H1 (cell line): ENCODE results near the gene MIPEP. TPM values are rescaled to one million over a fixed set of nuclear protein-coding genes. Genes with fewer than 3 reads are reported as not detected.

ENCODE experiments used
- CTCF ChIA-PET: fragments of 300-600 bp; sonication (Branson Sonifier 250); formaldehyde crosslinking; loops from one replicate; lab custom pipeline; 2021; ENCODE audit not compliant: partially characterized antibody; lab: Charles Lee
- POLR2A ChIA-PET: fragments of 300-600 bp; sonication (Branson Sonifier 250); formaldehyde crosslinking; loops from one replicate; lab custom pipeline; 2021; ENCODE audit warnings: inconsistent platforms; ENCODE audit not compliant: partially characterized antibody; lab: Charles Lee
- DNase-seq, 2 experiments: peaks; one replicate each; pipeline versions ENCODE4 v3.0.0 to v3.0.0-alpha.2; 2010 to 2022; ENCODE audit warnings: low spot score in 2 of 2, low read depth in 1 of 2, mixed read lengths in 1 of 2
- FAIRE-seq: peaks from 2 replicates; lab custom pipeline; 2011; peaks lifted over from hg19 to GRCh38; lab: Jason Lieb, UNC
- H2AFZ ChIP-seq: 2 replicates; pipeline ENCODE4 v1.8.1; 2012; ENCODE audit warnings: low read length, inconsistent platforms
- H2AK5ac ChIP-seq: 2 replicates; pipeline ENCODE4 v1.6.1; 2013; ENCODE audit warnings: low read depth, low read length
- H2BK120ac ChIP-seq: replicated peaks from 2 replicates; pipeline ENCODE3; 2013; ENCODE audit warnings: low read depth, low read length, inconsistent platforms
- H2BK12ac ChIP-seq: 2 replicates; pipeline ENCODE4 v1.6.1; 2013; ENCODE audit warnings: low read depth, low read length
- H2BK15ac ChIP-seq: 2 replicates; pipeline ENCODE4 v1.6.1; 2013; ENCODE audit warnings: low read length
- H2BK20ac ChIP-seq: 2 replicates; pipeline ENCODE4 v1.6.1; 2013; ENCODE audit warnings: low read length
- H2BK5ac ChIP-seq: 2 replicates; pipeline ENCODE4 v1.6.1; 2013; ENCODE audit warnings: low read depth, low read length
- H3K14ac ChIP-seq: 2 replicates; pipeline ENCODE4 v1.6.1; 2013; ENCODE audit warnings: inconsistent platforms; ENCODE audit not compliant: insufficient read length
- H3K18ac ChIP-seq: 2 replicates; pipeline ENCODE4 v1.6.1; 2013; ENCODE audit warnings: low read length; ENCODE audit errors: extremely low read depth
- H3K23ac ChIP-seq: 2 replicates; pipeline ENCODE4 v1.6.1; 2013; ENCODE audit warnings: inconsistent platforms; ENCODE audit not compliant: insufficient read length
- H3K23me2 ChIP-seq: 2 replicates; pipeline ENCODE4 v1.6.1; 2013; ENCODE audit warnings: low read depth, low read length
- H3K27ac ChIP-seq: 2 replicates; pipeline ENCODE4 v1.6.1; 2011; ENCODE audit warnings: low read depth, low read length, inconsistent platforms
- H3K27me3 ChIP-seq, 4 experiments: replicated peaks in 1 of 4; 1 replicate in 1 of 4; 2 replicates in 3 of 4; pipeline versions ENCODE4 v1.6.1 to v1.8.1; 2011 to 2013; ENCODE audit warnings: low read length in 3 of 4, mild to moderate bottlenecking in 3 of 4, inconsistent platforms in 2 of 4, mixed read lengths in 2 of 4, moderate library complexity in 1 of 4; ENCODE audit not compliant: control insufficient read depth in 3 of 4, insufficient read depth in 3 of 4; ENCODE audit errors: extremely low read depth in 1 of 4
- H3K36me3 ChIP-seq, 4 experiments: 2 replicates each; pipeline versions ENCODE4 v1.6.1 to v1.8.1; 2011 to 2013; ENCODE audit warnings: mild to moderate bottlenecking in 4 of 4, low read length in 3 of 4, moderate library complexity in 2 of 4, control low read depth in 1 of 4, inconsistent platforms in 1 of 4; ENCODE audit not compliant: insufficient read depth in 4 of 4, control insufficient read depth in 2 of 4
- H3K4ac ChIP-seq: replicated peaks from 2 replicates; pipeline ENCODE3; 2013; ENCODE audit warnings: low read length, low read depth, mixed read lengths, inconsistent platforms; ENCODE audit not compliant: insufficient read length
- H3K4me1 ChIP-seq, 4 experiments: replicated peaks in 1 of 4; 1 replicate in 1 of 4; 2 replicates in 3 of 4; pipeline versions ENCODE4 v1.6.1 to v1.8.1; 2011 to 2013; ENCODE audit warnings: low read length in 3 of 4, inconsistent platforms in 2 of 4, mixed read lengths in 1 of 4; ENCODE audit not compliant: insufficient read depth in 4 of 4, control insufficient read depth in 3 of 4
- H3K4me2 ChIP-seq, 2 experiments: 2 replicates each; pipeline versions ENCODE4 v1.6.1 to v1.8.1; 2011 to 2013; ENCODE audit warnings: low read depth in 2 of 2, low read length in 2 of 2, control low read depth in 1 of 2, inconsistent platforms in 1 of 2, mild to moderate bottlenecking in 1 of 2; ENCODE audit not compliant: insufficient read depth in 1 of 2
- H3K4me3 ChIP-seq, 4 experiments: fragments of 200-600, 300-600 bp in 1 of 4; sonication (generic), shearing (Covaris generic), sonication (Bioruptor Twin) in 1 of 4; 2 replicates each; pipeline versions ENCODE4 v1.5.1 to v1.8.1; 2011 to 2016; ENCODE audit warnings: low read length in 4 of 4, low read depth in 3 of 4, control low read depth in 2 of 4, inconsistent platforms in 2 of 4, mild to moderate bottlenecking in 2 of 4, mixed read lengths in 1 of 4, moderate library complexity in 1 of 4; ENCODE audit not compliant: insufficient read depth in 2 of 4; ENCODE audit errors: extremely low read depth in 1 of 4
- H3K56ac ChIP-seq: replicated peaks from 2 replicates; pipeline ENCODE3; 2013; ENCODE audit warnings: low read depth, mild to moderate bottlenecking, mixed read lengths, low read length, inconsistent platforms; ENCODE audit not compliant: insufficient read length
- H3K79me1 ChIP-seq: 2 replicates; pipeline ENCODE4 v1.6.1; 2013; ENCODE audit warnings: low read depth, low read length, control low read depth
- H3K79me2 ChIP-seq, 2 experiments: 2 replicates each; pipeline versions ENCODE4 v1.6.1 to v1.8.1; 2012 to 2013; ENCODE audit warnings: low read length in 2 of 2, mild to moderate bottlenecking in 2 of 2, inconsistent platforms in 1 of 2; ENCODE audit not compliant: insufficient read depth in 2 of 2, control insufficient read depth in 1 of 2
- H3K9ac ChIP-seq, 4 experiments: replicated peaks in 1 of 4; 1 replicate in 1 of 4; 2 replicates in 3 of 4; pipeline versions ENCODE4 v1.6.1 to v1.8.1; 2011 to 2013; ENCODE audit warnings: low read depth in 3 of 4, low read length in 3 of 4, control low read depth in 2 of 4, mild to moderate bottlenecking in 2 of 4, moderate library complexity in 2 of 4, inconsistent platforms in 1 of 4; ENCODE audit errors: extremely low read depth in 1 of 4
- H3K9me3 ChIP-seq, 2 experiments: 2 replicates each; pipeline versions ENCODE4 v1.6.1 to v1.8.1; 2012 to 2013; ENCODE audit warnings: mild to moderate bottlenecking in 2 of 2, moderate library complexity in 2 of 2, control low read depth in 1 of 2, inconsistent platforms in 1 of 2, low read depth in 1 of 2, low read length in 1 of 2, mixed read lengths in 1 of 2; ENCODE audit not compliant: insufficient read depth in 2 of 2
- H4K20me1 ChIP-seq, 2 experiments: replicated peaks in 1 of 2; 2 replicates each; pipeline versions ENCODE3 to v1.8.1; 2011 to 2013; ENCODE audit warnings: inconsistent platforms in 2 of 2, low read length in 2 of 2, mild to moderate bottlenecking in 1 of 2; ENCODE audit not compliant: insufficient read depth in 2 of 2, control insufficient read depth in 1 of 2
- H4K5ac ChIP-seq: 2 replicates; pipeline ENCODE4 v1.6.1; 2013; ENCODE audit warnings: low read length, low read depth, mixed read lengths, inconsistent platforms; ENCODE audit not compliant: insufficient read length
- H4K8ac ChIP-seq: 2 replicates; pipeline ENCODE4 v1.8.0; 2013; ENCODE audit warnings: mild to moderate bottlenecking, moderate library complexity, low read length, inconsistent platforms; ENCODE audit not compliant: insufficient read depth; ENCODE audit errors: extremely low read depth
- H4K91ac ChIP-seq: replicated peaks from 2 replicates; pipeline ENCODE3; 2013; ENCODE audit warnings: low read length, mixed read lengths, inconsistent platforms; ENCODE audit not compliant: insufficient read length
- WGBS, 2 experiments: shearing (Covaris generic) in 1 of 2; methylation state at CpG; one replicate each; pipeline versions ENCODE4 v1.1.6 to v1.1.7; 2013 to 2015; ENCODE audit warnings: low lambda C conversion rate in 2 of 2, mixed read lengths in 2 of 2, inconsistent platforms in 1 of 2, low coverage in 1 of 2, missing lambda C conversion rate in 1 of 2; ENCODE audit not compliant: insufficient replicate concordance in 2 of 2, insufficient coverage in 1 of 2, insufficient read length in 1 of 2; ENCODE audit errors: extremely low coverage in 1 of 2, missing lambda C conversion rate in 1 of 2; 5-methylcytosine and 5-hydroxymethylcytosine counted together
- polyA plus RNA-seq, 7 experiments: library from polyadenylated mRNA; depleted of rRNA in 3 of 7; stranded (reverse) in 5 of 7; unstranded in 2 of 7; fragments of >200 nt in 5 of 7; fragments of 200-250 nt in 2 of 7; gene quantifications; 1 replicate in 5 of 7; 2 replicates in 1 of 7; 4 replicates in 1 of 7; pipeline versions ENCODE4 v1.2.1 to v1.2.3, GENCODE V29; 2011 to 2013; ENCODE audit warnings: missing spikeins in 2 of 7, mixed read lengths in 2 of 7
- total RNA-seq: library from RNA; stranded (reverse); fragmentation: NEBNext Ultra II Directional; extraction: Animal tissue kit (Norgen Biotek cat#: 25700); gene quantifications from 2 replicates; pipeline ENCODE4 v1.2.1, GENCODE V29; 2021
- TF ChIP-seq, protein P1 (sequence below), 3 experiments: IDR thresholded peaks; 1 replicate in 2 of 3; 2 replicates in 1 of 3; pipeline versions ENCODE4 v1.5.1 to v1.6.1; 2011; ENCODE audit warnings: low read length in 3 of 3, mild to moderate bottlenecking in 3 of 3, inconsistent platforms in 2 of 3, low read depth in 1 of 3, moderate library complexity in 1 of 3; ENCODE audit not compliant: insufficient read depth in 1 of 3; ENCODE audit errors: control extremely low read depth in 1 of 3
- TF ChIP-seq, protein P2 (sequence below): IDR thresholded peaks from 2 replicates; pipeline ENCODE4 v1.6.1; 2012; ENCODE audit warnings: inconsistent platforms

The MIPEP gene
- total and polyA plus RNA-seq, 2 of the 8 experiments (the other 6 are each of a cell fraction or from before 2014, with no cell fraction given): 24.0 to 24.2 TPM

DNA sequence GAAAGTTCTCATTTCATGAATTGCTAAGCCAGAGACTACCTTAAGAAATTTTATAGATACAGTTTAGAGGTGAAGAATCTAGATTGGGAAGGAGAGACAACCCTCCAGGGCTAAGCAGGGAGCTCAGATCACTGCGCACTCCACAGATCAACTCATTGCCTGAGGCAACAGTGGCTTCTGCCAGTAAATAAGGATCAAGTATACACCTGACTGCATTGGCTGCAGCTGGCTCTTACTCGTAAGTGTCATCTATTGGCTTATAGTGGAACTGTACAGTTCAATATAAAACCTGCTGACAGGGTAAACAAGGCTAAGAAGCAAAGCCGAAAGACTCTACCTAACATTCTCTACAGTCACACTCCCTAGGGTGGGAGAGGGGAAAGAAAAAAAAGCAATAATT lies 26.1 kb upstream of the MIPEP start:
- no peak overlapping the region for H3K4me2 ChIP-seq
- no peak overlapping the region for H3K18ac ChIP-seq
- H3K56ac ChIP-seq: no peak overlapping the region
- H3K27ac ChIP-seq: no peak overlapping the region
- H3K9ac ChIP-seq: no peak overlapping the region
- H2AK5ac ChIP-seq: no peak overlapping the region
- no peaks in the 10 kb centered on the region for H3K9me3 ChIP-seq
- H3K27me3 ChIP-seq: no peaks in the 10 kb centered on the region
- H3K4ac ChIP-seq: no peak overlapping the region
- H3K79me2 ChIP-seq: no peaks in the 10 kb centered on the region
- no peaks in the 10 kb centered on the region for H3K23me2 ChIP-seq
- H3K4me1 ChIP-seq: peaks cover 0 to under 1% (median 0%) of the 10 kb centered on the region in 4 experiments; a peak in 3 of 7 replicates
- H2BK5ac ChIP-seq: no peak overlapping the region
- ChIA-PET POLR2A (interaction anchor here (0.8 kb wide), 1 partner anchor 8 kb away, joined by 3 read pairs; no protein-coding TSS in a partner anchor), CTCF (interaction anchor here (0.7 to 1.1 kb wide), 3 partner anchors 26 to 808 kb away, joined by 3 to 5 read pairs (median 4); partner anchors contain the start of gene MIPEP)
- no peak for DNase-seq
- no peak overlapping the region; the same call in 1 of the 2 replicates for H2BK20ac ChIP-seq
- H2BK120ac ChIP-seq: no peak overlapping the region
- no peak overlapping the region for H4K91ac ChIP-seq
- WGBS, 2 experiments: 90% methylated on average over 3 of the region's 3 CpGs; no CpG with 5 or more reads in 1 of the 2 experiments
- TF ChIP-seq, protein P1, sequence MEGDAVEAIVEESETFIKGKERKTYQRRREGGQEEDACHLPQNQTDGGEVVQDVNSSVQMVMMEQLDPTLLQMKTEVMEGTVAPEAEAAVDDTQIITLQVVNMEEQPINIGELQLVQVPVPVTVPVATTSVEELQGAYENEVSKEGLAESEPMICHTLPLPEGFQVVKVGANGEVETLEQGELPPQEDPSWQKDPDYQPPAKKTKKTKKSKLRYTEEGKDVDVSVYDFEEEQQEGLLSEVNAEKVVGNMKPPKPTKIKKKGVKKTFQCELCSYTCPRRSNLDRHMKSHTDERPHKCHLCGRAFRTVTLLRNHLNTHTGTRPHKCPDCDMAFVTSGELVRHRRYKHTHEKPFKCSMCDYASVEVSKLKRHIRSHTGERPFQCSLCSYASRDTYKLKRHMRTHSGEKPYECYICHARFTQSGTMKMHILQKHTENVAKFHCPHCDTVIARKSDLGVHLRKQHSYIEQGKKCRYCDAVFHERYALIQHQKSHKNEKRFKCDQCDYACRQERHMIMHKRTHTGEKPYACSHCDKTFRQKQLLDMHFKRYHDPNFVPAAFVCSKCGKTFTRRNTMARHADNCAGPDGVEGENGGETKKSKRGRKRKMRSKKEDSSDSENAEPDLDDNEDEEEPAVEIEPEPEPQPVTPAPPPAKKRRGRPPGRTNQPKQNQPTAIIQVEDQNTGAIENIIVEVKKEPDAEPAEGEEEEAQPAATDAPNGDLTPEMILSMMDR (IDR thresholded peaks at IDR 0.05; ENCODE audit: control extremely low read depth in 1 of 3, insufficient read depth in 1 of 3, low read depth in 1 of 3, low read length in 3 of 3): peak in 1 of 3 experiments; percentile 6; a peak in 1 of 4 replicates
- TF ChIP-seq, protein P2, sequence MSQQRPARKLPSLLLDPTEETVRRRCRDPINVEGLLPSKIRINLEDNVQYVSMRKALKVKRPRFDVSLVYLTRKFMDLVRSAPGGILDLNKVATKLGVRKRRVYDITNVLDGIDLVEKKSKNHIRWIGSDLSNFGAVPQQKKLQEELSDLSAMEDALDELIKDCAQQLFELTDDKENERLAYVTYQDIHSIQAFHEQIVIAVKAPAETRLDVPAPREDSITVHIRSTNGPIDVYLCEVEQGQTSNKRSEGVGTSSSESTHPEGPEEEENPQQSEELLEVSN: no peak
- no peaks in the 10 kb centered on the region for H4K20me1 ChIP-seq
- H3K23ac ChIP-seq: no peak overlapping the region
- no peak overlapping the region for H3K4me3 ChIP-seq
- no peaks in the 10 kb centered on the region for H3K36me3 ChIP-seq
- H3K14ac ChIP-seq: no peak overlapping the region
- H2BK15ac ChIP-seq: no peak overlapping the region
- 0 out of 2 replicates have a peak overlapping the region, but pooled peaks have one; percentile 29 for H2AFZ ChIP-seq
- no peak for FAIRE-seq
- no peak overlapping the region for H4K8ac ChIP-seq
- no peak overlapping the region for H4K5ac ChIP-seq
- H3K79me1 ChIP-seq: no peaks in the 10 kb centered on the region
- H2BK12ac ChIP-seq: no peak overlapping the region
